Measurements from ENCODE around the gene C1orf115.
"Not testable (repeated sequence)": the region's sequence is repeated elsewhere in the genome, so short reads cannot be mapped to it uniquely, and the experiment has no call there.

C1orf115 gene

DNA sequence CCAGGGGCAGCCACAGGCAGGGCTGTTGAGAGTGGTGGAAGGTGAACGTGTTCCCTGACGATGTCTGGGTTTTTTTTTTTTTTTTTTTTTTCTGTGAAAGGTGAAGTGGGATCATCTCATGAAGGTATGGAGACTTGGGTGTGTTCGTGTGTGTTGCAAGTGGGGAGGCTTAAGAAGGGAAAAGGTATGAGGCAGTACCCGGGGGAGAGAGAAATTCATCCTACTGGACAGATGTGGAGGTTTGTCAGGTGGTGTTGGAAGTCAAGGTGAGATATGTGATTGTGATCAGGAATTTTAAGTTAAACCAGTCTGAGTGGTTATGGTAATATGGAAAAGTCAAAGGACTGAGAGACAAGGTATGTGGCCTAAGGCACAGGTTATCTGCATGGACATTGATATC lies 5.3 kb downstream of the C1orf115 start:
- DNase-seq, result no peak

DNA sequence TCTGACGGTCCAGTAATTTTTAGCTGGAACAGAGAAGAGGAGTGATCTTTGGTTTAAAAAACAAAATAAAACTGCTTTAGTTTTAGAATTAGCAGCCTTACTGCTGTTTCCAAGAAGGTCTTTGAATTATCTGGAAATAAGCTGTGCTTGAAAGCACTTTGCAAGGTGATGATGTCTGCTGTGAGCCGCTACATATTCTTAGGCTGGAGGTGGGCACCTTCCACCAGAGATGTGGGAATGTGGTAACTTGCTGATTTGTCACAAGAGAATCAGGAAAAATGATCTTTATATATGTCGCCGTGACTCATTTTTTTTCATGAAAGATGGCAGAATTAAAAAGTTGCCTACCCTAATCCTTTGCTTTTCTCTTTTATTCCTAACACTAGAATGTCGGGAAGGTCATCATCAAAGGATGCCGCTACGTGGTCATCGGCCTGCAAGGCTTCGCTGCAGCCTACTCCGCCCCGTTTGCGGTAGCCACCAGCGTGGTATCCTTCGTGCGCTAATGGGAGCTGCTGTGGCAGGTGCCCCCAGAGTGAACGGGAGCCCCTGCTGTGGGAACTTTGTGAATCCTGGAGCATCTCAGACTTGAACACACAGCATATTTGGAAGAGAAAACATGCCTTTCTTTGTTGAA lies 6.2 kb downstream of the C1orf115 start:
- no peak for DNase-seq

- DNase-seq, result peak; percentile 45
Measured at GRCh38 chr1:220696863-220697231, 6.7 kb downstream of the C1orf115 start.

- no peak for DNase-seq
Measured at GRCh38 chr1:220697326-220697725, 7.2 kb downstream of the C1orf115 start.

DNA sequence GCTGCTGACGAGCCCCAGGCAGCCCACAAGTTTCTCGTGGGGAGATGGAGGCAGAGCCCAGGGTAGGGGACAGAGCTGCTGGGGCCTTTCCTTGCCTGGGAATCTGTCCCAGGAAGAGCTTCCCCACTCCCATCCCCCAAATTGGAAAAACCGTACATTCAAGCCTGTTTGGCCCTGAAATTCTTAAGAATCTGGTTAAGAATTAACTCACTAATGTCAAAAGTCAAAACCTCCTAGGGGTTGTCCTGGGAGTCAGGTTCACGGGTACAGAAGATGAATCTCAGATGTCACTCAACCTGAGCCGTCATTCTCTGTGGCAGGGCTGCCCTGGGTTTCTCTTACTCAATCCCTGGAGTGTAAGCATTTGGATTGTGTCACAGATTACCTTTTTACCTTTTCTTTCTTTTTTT lies 8.4 kb downstream of the C1orf115 start:
- no peak for DNase-seq

- DNase-seq, result no peak
Measured at GRCh38 chr1:220699044-220699443, 8.9 kb downstream of the C1orf115 start.

DNA sequence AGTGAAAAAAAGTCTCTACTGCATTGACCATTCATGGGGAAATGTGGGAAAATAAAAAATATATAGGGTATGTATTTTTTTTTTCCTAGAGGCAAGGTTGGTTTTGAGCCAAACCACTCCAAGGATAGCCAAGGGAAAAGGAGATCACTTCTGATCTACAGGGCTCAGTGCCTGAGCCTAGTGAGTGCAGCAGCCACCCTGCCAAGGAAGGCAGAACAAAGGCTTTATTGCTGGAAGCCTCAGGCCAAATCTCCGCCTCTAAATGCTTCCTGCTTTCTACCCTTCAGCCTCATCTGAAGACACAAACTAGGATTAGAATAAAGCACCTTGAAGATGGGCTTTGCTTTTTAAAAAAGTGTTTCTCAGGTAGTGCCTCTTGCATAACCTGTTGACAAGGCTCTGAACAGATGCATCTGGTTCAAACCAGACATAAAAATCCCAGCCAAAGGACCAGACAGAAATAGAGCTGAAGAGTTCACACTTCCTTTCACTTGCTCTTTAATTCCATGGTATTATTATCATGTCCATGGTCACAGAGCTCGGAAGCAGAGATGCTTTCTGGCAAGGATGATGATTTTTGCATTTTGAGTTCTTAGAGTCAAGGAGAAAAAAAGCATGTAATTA lies 10.5 kb downstream of the C1orf115 start:
- DNase-seq, result no peak

GRCh38 chr1:220701974-220702373 lies 11.8 kb downstream of the C1orf115 start:
- DNase-seq, result no peak

DNA sequence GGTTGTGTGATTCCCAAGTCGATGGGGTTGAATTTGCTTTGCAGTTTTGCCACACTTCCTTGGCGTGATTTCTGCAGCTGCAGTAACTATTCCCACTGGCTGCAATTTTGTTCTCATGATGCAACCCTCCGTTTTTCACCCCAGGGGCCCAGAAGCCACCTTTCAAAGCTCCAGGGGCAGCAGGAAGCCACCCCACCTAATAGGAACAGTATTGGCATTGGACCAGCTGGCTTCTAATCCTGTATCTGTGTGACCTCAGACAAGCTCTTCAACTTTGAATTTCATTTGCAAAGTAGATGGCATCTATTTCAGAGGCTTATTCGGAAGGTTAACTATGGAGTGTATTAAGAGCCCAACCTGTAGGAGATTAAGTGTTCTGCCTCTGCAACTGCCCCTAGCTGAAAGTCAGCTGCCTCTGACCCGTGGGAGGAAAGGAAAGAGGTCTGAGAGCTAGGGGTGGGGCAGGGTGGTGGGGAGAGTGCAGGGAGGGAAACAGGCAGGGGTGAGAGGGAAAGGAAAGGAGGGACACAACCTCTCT lies 12.6 kb downstream of the C1orf115 start:
- DNase-seq, result no peak

GRCh38 chr1:220703305-220703704 lies 13.1 kb downstream of the C1orf115 start:
- DNase-seq, result no peak

DNA sequence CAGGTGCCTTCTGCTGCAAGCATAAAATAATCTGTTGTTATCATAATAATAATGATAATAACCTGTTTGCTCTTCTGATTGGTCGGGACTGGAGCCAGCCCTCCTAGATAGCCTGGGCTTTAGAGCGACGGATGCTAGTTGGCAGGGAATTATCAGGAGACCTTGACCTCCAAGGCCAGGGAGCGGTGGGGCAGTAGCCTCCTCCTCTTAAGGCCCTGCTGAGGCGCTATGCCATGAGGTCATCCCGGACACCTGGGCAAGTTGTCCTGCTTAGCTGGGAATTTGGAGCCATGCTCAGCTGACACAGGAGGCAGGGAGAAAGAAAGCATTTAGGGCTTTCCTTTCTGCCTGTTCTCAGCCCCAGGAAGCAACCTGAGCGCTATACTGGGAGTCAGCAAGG lies 15.6 kb downstream of the C1orf115 start:
- no peak for DNase-seq

DNA sequence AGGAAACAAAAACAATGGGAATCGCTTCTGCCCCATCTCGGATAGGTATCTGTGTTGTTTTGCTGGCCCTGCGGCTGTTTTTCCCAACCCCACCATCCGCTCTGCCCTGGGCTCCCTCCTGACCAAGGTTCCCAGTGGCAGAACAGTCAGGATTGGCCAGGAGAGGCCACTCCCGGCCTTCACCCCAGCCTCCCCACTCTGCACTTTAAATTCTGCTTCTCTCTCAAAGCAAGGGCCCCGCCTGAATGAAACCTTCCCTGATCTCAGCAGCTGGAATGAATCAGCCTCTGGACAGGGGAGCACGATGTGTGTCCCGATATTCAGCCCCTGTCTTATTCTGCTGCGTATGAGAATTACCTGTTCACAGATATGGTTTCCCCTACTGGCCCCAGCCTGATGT lies 16.3 kb downstream of the C1orf115 start:
- DNase-seq, result no peak

DNA sequence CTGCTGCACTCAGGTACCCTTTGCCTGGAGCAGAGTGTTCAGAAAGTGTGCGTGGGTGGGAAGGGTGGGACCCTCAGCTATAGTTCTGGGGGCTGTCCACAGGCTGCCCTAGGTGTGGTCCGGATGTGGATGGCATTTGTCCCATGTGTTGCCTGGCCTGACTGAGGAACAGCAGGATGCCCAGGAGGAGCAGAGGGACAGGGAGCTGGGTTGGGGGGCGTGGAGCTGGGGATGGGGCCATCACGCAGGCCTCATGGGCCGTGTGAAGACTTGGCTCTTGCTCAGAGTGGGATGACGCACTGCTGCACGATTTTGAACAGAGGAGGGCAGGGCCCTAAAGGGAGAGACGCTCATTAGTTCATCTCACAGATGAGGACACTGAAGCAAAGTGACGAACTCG lies 17.0 kb downstream of the C1orf115 start:
- no peak for DNase-seq

DNA sequence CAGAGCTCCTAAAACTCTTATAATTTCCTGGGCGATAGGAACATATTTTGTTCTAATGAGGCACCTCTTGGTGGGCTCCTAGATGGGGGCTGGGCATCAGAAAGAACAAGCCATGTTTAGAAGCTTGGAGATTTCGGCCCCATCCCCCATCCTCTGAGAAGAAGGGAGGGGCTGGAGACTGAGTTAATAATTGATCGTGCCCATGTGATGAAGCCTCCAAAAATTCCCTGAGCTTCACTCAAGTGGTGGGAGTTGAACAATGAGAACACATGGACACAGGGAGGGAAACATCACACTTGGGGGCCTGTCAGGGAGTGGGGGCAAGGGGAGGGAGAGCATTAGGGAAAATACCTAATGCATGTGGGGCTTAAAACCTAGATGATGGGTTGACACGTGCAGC lies 18.1 kb downstream of the C1orf115 start:
- no peak for DNase-seq

GRCh38 chr1:220708936-220709801 lies 19.0 kb downstream of the C1orf115 start:
- no peak for DNase-seq

- no peak for DNase-seq
Measured at GRCh38 chr1:220710333-220710732, 20.2 kb downstream of the C1orf115 start.

GRCh38 chr1:220711056-220711809 lies 21.1 kb downstream of the C1orf115 start:
- DNase-seq, result no peak

GRCh38 chr1:220715986-220716385 lies 25.8 kb downstream of the C1orf115 start:
- not testable (repeated sequence) for DNase-seq

GRCh38 chr1:220717800-220718640 lies 27.9 kb downstream of the C1orf115 start:
- DNase-seq, result no peak

GRCh38 chr1:220721266-220721665 lies 31.1 kb downstream of the C1orf115 start:
- peak; percentile 18 for DNase-seq

- peak; percentile 34 for DNase-seq
Measured at GRCh38 chr1:220726634-220727033, 36.5 kb downstream of the C1orf115 start.

- DNase-seq, result no peak
Measured at GRCh38 chr1:220727519-220727918, 37.4 kb downstream of the C1orf115 start.

Measured in DMS53 (cell line).